Measurements from ENCODE around the gene CIC. TPM values are rescaled to one million over a fixed set of nuclear protein-coding genes. Genes with fewer than 3 reads are reported as not detected.

The CIC gene
- total RNA-seq, 1 experiment from 2014 or later = 54.0 TPM

- Mint-ChIP-seq H3K9me3 (no peaks in the 10 kb centered on the region), H3K4me3 (no peak overlapping the region; a peak in 1 of 5 replicates), H3K27ac (no peak overlapping the region), H3K27me3 (ENCODE audit: low read depth) (no peaks in the 10 kb centered on the region), H3K4me1 (0 out of 4 replicates have a peak, but pooled peaks cover 0 to 3% of the 10 kb centered on the region in 2 experiments), H3K36me3 (ENCODE audit: insufficient read depth in 1 of 3, low read depth in 3 of 3) (peaks cover 38 to 82% (median 73%) of the 10 kb centered on the region in 3 experiments; a peak in 6 of 7 replicates)
- no peak overlapping the region for H2BK20ac ChIP-seq (ENCODE audit: low read depth, low read length, poor library complexity, severe bottlenecking)
- H4K91ac ChIP-seq (ENCODE audit: insufficient read length, low read depth, low read length) = no peak overlapping the region
- no peak for TF ChIP-seq CTCF (conservative IDR thresholded peaks at IDR 0.05)
- H3K14ac ChIP-seq (ENCODE audit: insufficient read depth, low read length) = no peak overlapping the region
- no CpG with 5 or more reads among the region's 1 CpG for WGBS (ENCODE audit: extremely low coverage, insufficient read length, low lambda C conversion rate)
- H2BK5ac ChIP-seq (ENCODE audit: insufficient read length, low read length) = no peak overlapping the region
- H2BK120ac ChIP-seq (ENCODE audit: low read depth, low read length, poor library complexity, severe bottlenecking) = no peak overlapping the region
- no peak overlapping the region for H2AFZ ChIP-seq (ENCODE audit: low read length)
- no peak overlapping the region for H3K9ac ChIP-seq (ENCODE audit: extremely low read depth, insufficient read length, low read length)
- H3K79me1 ChIP-seq (ENCODE audit: insufficient read depth, low read depth, low read length, poor library complexity, severe bottlenecking) = no peaks in the 10 kb centered on the region
- H4K20me1 ChIP-seq (ENCODE audit: control insufficient read depth, insufficient read depth, insufficient read length) = no peaks in the 10 kb centered on the region
- H3K23me2 ChIP-seq (ENCODE audit: insufficient read length, low read depth, low read length, poor library complexity, severe bottlenecking) = no peaks in the 10 kb centered on the region
- DNase-seq = no peak
- no peak overlapping the region for H3K4ac ChIP-seq (ENCODE audit: low read depth, low read length)
- no peak overlapping the region for H3T11ph ChIP-seq (ENCODE audit: low read length)
- H3K9me3 ChIP-seq (ENCODE audit: control insufficient read depth, low read depth, low read length) = no peaks in the 10 kb centered on the region
- H3K56ac ChIP-seq (ENCODE audit: insufficient read length, low read depth, low read length) = no peak overlapping the region
- H3K23ac ChIP-seq (ENCODE audit: insufficient read length, low read depth, low read length) = no peak overlapping the region
- H2BK12ac ChIP-seq (ENCODE audit: insufficient read length, low read depth, low read length) = no peak overlapping the region
- no peak overlapping the region for H2BK15ac ChIP-seq (ENCODE audit: low read depth, low read length)
- H3K27me3 ChIP-seq (ENCODE audit: insufficient read depth, low read length) = no peaks in the 10 kb centered on the region
- H3K4me1 ChIP-seq (ENCODE audit: insufficient read depth, low read length) = no peaks in the 10 kb centered on the region
- H4K8ac ChIP-seq (replicated peaks; ENCODE audit: insufficient read length, low read depth, low read length) = no peak overlapping the region
- no peak overlapping the region for H3K27ac ChIP-seq (ENCODE audit: insufficient read length, low read depth, low read length)
- H2AK5ac ChIP-seq (ENCODE audit: insufficient read length, low read length) = no peak overlapping the region
- no peak overlapping the region for H3K18ac ChIP-seq (ENCODE audit: insufficient read length, low read depth, low read length)
- H3K79me2 ChIP-seq (ENCODE audit: insufficient read depth, low read length) = peaks cover 2% of the 10 kb centered on the region
- H3K4me2 ChIP-seq (ENCODE audit: insufficient read depth, insufficient read length, low read length) = no peak overlapping the region
- no peak overlapping the region for H4K5ac ChIP-seq (ENCODE audit: insufficient read length, low read depth, low read length)
These were observed 42.2 kb upstream of the CIC start for GRCh38 chr19:42226886-42227285.
